GM18502 (cell line): Measurements from ENCODE around the gene TMC1.
A peak's percentile ranks its signal among the peaks of the same experiment; 100 is the strongest.
"Not testable (repeated sequence)": the region's sequence is repeated elsewhere in the genome, so short reads cannot be mapped to it uniquely, and the experiment has no call there.

ENCODE experiments used
- ATAC-seq: cut with Tn5 transposase; IDR thresholded peaks from one replicate; pipeline ENCODE4 v1.9.1; 2021; ENCODE audit warnings: mild to moderate bottlenecking; ENCODE audit not compliant: unreplicated experiment, poor library complexity

Gene TMC1

GRCh38 chr9:72806313-72806809, 285.0 kb downstream of the TMC1 start:
- not testable (repeated sequence) for ATAC-seq

- peak; percentile 77 for ATAC-seq
Observed at GRCh38 chr9:72807765-72808445, 286.5 kb downstream of the TMC1 start.

GRCh38 chr9:72808446-72808768, 287.0 kb downstream of the TMC1 start:
- no peak for ATAC-seq

- ATAC-seq: no peak
Observed at GRCh38 chr9:72809586-72809985, 288.2 kb downstream of the TMC1 start.

- ATAC-seq: no peak
Observed at GRCh38 chr9:72812559-72813111, 291.2 kb downstream of the TMC1 start.

GRCh38 chr9:72813544-72813943, 292.1 kb downstream of the TMC1 start:
- no peak for ATAC-seq

GRCh38 chr9:72814083-72814597, 292.7 kb downstream of the TMC1 start:
- no peak for ATAC-seq

GRCh38 chr9:72816666-72817065, 295.3 kb downstream of the TMC1 start:
- ATAC-seq: no peak

GRCh38 chr9:72817413-72817812, 296.0 kb downstream of the TMC1 start:
- ATAC-seq: no peak

GRCh38 chr9:72818385-72818784, 297.0 kb downstream of the TMC1 start:
- no peak for ATAC-seq

GRCh38 chr9:72823971-72824370, 302.6 kb downstream of the TMC1 start:
- no peak for ATAC-seq

GRCh38 chr9:72826996-72827949, 305.9 kb downstream of the TMC1 start:
- ATAC-seq: no peak

- ATAC-seq: no peak
Observed at GRCh38 chr9:72827950-72828731, 306.7 kb downstream of the TMC1 start.

GRCh38 chr9:72834994-72835393, 313.6 kb downstream of the TMC1 start:
- no peak for ATAC-seq

- no peak for ATAC-seq
Observed at GRCh38 chr9:72836790-72837189, 315.4 kb downstream of the TMC1 start.

- no peak for ATAC-seq
Observed at GRCh38 chr9:72839085-72839484, 317.7 kb downstream of the TMC1 start.

- ATAC-seq: no peak
Observed at GRCh38 chr9:72843520-72844439, 322.4 kb downstream of the TMC1 start.

- no peak for ATAC-seq
Observed at GRCh38 chr9:72844440-72844768, 323.0 kb downstream of the TMC1 start.

- not testable (repeated sequence) for ATAC-seq
Observed at GRCh38 chr9:72845052-72845451, 323.6 kb downstream of the TMC1 start.
